Activated naive CD4-positive, alpha-beta T cell treated with anti-CD3 and anti-CD28 coated beads, Interleukin-2, amount 50 U/mL, for 24 hours (primary cell): ENCODE data around the gene ARHGAP18.

Experiments used
- H3K27ac Mint-ChIP-seq: one replicate; pipeline ENCODE4 v1.8.0; 2021; ENCODE audit warnings: mild to moderate bottlenecking, mixed read lengths
- H3K27me3 Mint-ChIP-seq: one replicate; pipeline ENCODE4 v1.8.0; 2021; ENCODE audit warnings: mixed read lengths
- H3K36me3 Mint-ChIP-seq: one replicate; pipeline ENCODE4 v1.8.0; 2021; ENCODE audit warnings: mixed read lengths
- H3K4me1 Mint-ChIP-seq: one replicate; pipeline ENCODE4 v1.8.0; 2021; ENCODE audit warnings: mixed read lengths
- H3K4me3 Mint-ChIP-seq: one replicate; pipeline ENCODE4 v1.8.0; 2021; ENCODE audit warnings: mild to moderate bottlenecking, mixed read lengths
- H3K9me3 Mint-ChIP-seq: one replicate; pipeline ENCODE4 v1.8.0; 2021; ENCODE audit warnings: mixed read lengths

Gene ARHGAP18, protein sequence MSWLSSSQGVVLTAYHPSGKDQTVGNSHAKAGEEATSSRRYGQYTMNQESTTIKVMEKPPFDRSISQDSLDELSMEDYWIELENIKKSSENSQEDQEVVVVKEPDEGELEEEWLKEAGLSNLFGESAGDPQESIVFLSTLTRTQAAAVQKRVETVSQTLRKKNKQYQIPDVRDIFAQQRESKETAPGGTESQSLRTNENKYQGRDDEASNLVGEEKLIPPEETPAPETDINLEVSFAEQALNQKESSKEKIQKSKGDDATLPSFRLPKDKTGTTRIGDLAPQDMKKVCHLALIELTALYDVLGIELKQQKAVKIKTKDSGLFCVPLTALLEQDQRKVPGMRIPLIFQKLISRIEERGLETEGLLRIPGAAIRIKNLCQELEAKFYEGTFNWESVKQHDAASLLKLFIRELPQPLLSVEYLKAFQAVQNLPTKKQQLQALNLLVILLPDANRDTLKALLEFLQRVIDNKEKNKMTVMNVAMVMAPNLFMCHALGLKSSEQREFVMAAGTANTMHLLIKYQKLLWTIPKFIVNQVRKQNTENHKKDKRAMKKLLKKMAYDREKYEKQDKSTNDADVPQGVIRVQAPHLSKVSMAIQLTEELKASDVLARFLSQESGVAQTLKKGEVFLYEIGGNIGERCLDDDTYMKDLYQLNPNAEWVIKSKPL

DNA sequence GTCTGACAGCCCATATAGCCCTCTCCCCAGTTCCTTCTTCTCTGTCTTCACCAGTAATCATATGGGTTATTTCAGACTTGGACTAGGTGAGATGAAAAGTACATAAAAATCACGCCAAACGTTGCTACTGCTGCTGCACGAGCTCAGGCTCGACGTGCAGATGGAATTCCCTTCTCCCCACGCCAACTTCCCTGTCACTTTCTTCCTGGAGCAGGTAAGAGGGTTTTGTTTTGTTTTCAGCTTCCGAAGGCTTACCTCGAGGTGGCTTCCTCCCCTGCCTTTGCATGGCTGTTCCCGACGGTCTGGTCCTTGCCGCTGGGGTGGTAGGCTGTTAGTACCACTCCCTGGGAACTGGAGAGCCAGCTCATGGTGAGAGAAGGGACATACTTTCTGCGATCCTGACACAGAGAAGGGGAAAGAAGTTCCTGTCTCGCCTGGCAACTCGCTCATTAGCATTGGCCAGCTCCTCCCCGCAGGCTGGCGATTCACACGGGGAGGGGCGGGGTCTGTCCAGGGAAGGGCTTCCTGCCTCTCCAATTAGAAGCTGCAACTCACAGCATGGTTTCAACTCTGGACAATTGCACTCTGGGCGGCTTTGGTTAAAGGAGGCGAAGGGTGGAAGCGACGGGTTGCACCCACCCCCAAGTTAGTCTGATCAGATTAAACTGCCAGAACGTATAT lies at the start of gene ARHGAP18:
Gene ARHGAP18, minus strand, starts transcription at position 409 of the 681 bp plus-strand sequence. Its CDS starts 41 bp downstream, at position 368.
- peaks cover 2% of the 10 kb centered on the region for H3K27me3 Mint-ChIP-seq
- no peaks in the 10 kb centered on the region for H3K9me3 Mint-ChIP-seq
- peaks cover 30% of the 10 kb centered on the region for H3K4me1 Mint-ChIP-seq
- H3K36me3 Mint-ChIP-seq, result no peaks in the 10 kb centered on the region
- H3K4me3 Mint-ChIP-seq, result peak within 1 kb of the TSS; percentile 98
- H3K27ac Mint-ChIP-seq, result peak within 1 kb of the TSS; percentile 90

DNA sequence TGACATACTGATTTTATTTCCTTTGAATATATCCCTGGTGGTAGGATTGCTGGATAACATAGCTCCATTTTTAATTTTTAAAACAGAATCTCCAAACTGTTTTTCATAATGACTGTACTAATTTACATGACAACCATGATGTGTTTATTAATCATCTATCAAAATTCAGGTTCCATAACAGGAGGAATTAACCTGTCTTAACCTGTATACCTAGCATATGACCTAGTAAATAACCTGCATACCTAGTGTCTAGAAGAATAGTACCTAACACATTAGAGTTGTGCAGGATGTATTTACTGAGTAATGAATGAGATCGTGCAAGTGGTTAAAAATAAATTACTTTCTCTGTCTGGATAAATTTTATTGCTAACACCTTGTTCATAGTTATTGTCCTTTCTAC lies 45.8 kb upstream of the ARHGAP18 start:
- no peaks in the 10 kb centered on the region for H3K9me3 Mint-ChIP-seq
- H3K27me3 Mint-ChIP-seq, result no peaks in the 10 kb centered on the region
- peaks cover 13% of the 10 kb centered on the region for H3K4me1 Mint-ChIP-seq
- no peak overlapping the region for H3K27ac Mint-ChIP-seq
- no peak overlapping the region for H3K4me3 Mint-ChIP-seq
- H3K36me3 Mint-ChIP-seq, result no peaks in the 10 kb centered on the region

DNA sequence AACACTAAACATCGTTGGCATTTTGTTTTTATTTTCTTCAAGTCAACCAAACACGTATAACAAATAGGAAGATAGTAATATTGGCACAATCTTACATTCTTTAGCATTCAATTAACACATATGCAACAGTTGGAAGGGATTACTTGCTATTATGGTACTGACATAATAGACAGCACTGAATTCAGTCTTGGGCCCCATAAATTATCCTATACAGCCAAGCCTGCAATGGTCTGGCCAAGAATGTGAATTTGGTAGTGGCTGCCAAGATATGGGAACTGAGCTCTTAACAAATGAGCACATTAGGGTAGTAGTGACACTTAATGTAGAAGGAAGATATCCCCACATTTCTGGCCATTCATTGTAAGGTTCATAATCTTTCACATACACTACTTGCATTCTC lies 44.8 kb upstream of the ARHGAP18 start:
- no peaks in the 10 kb centered on the region for H3K27me3 Mint-ChIP-seq
- no peaks in the 10 kb centered on the region for H3K36me3 Mint-ChIP-seq
- no peaks in the 10 kb centered on the region for H3K9me3 Mint-ChIP-seq
- peaks cover 22% of the 10 kb centered on the region for H3K4me1 Mint-ChIP-seq
- no peak overlapping the region for H3K4me3 Mint-ChIP-seq
- no peak overlapping the region for H3K27ac Mint-ChIP-seq

DNA sequence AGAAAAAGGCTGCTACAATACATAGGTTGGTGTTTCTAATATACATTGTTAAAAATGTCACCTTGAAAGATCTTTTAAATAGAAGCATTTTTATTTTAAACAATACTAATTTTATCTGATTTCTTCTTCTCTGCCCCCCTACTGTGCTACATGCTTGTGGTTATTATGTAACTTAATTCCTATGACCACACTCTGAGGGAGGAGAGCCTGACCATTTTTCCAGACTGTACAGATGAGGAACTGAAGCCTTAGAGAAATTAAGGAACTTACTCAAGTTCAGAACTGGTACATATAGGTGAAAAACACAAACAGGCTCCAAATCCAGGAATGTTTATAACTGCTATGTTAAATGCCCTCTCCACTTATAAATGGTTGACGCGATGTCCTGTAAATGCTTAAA lies 43.4 kb upstream of the ARHGAP18 start:
- Mint-ChIP-seq H3K4me3 (no peak overlapping the region), H3K9me3 (no peaks in the 10 kb centered on the region), H3K36me3 (no peaks in the 10 kb centered on the region), H3K27me3 (no peaks in the 10 kb centered on the region), H3K4me1 (peaks cover 36% of the 10 kb centered on the region), H3K27ac (no peak overlapping the region)

DNA sequence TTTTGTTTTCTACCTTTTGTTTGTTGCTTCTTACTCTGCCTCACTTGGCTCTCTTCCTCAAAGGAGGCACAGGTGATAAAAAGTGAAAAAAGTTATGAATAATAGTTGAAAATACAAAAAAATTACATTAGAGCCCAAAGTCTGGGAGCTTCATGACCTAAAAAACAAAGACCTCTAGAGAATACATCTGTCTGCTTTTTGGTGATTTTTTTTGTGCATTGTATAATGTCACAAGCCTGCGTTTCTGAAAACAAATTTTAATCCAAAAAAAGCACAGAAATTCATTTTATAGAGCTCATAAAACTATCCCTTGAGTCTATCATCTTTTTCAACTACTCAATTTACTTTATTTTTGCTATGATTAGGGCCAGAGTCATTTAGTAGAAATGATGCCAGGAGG lies 41.4 kb upstream of the ARHGAP18 start:
- no peaks in the 10 kb centered on the region for H3K9me3 Mint-ChIP-seq
- H3K4me3 Mint-ChIP-seq, result no peak overlapping the region
- H3K27me3 Mint-ChIP-seq, result no peaks in the 10 kb centered on the region
- H3K4me1 Mint-ChIP-seq, result peaks cover 54% of the 10 kb centered on the region
- peak overlapping the region; percentile 20 for H3K27ac Mint-ChIP-seq
- H3K36me3 Mint-ChIP-seq, result no peaks in the 10 kb centered on the region

DNA sequence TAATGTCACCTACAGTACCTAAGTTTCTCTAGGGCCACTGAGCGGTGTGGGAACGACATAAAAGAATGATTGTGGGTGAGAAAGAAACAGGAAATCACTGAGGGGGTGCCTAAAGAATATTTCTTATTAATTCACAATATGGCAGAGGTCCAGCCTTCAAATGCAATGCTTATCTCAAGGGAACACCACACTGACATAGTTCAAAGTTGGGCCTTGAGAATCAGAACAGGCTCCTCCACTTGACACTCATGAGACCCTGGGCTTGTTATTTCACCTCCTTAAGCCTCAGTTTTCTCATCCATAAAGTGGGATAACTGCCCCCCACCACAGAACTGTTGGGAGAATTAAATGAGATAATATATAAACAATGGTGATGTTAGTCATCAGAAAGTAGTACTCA lies 40.4 kb upstream of the ARHGAP18 start:
- no peaks in the 10 kb centered on the region for H3K27me3 Mint-ChIP-seq

DNA sequence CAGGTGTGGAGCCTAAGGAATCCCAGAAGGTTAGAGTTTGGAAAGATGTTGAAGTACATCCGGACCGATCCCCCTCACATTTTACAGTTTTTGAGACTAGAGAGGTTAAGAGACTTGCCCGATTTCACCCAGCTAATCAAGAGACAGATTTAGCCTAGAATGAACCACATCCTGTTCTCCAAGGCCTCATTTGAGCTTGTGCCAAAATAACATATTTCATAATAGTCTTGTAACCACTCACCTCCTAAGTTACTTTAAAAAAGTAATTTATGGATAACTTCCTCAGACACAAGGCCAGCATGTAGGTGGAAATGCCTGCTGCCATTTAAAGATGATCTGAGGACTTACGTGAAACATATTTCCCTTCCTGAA lies 39.8 kb upstream of the ARHGAP18 start:
- Mint-ChIP-seq H3K9me3 (no peaks in the 10 kb centered on the region), H3K4me3 (peak overlapping the region; percentile 76), H3K4me1 (peaks cover 67% of the 10 kb centered on the region), H3K27me3 (no peaks in the 10 kb centered on the region), H3K27ac (peak overlapping the region; percentile 96), H3K36me3 (no peaks in the 10 kb centered on the region)

More for the DNA sequence above, 40.4 kb upstream of the ARHGAP18 start:
- H3K27ac Mint-ChIP-seq, result peak overlapping the region; percentile 96
- peaks cover 61% of the 10 kb centered on the region for H3K4me1 Mint-ChIP-seq
- H3K4me3 Mint-ChIP-seq, result peak overlapping the region; percentile 76
- H3K36me3 Mint-ChIP-seq, result no peaks in the 10 kb centered on the region
- H3K9me3 Mint-ChIP-seq, result no peaks in the 10 kb centered on the region

DNA sequence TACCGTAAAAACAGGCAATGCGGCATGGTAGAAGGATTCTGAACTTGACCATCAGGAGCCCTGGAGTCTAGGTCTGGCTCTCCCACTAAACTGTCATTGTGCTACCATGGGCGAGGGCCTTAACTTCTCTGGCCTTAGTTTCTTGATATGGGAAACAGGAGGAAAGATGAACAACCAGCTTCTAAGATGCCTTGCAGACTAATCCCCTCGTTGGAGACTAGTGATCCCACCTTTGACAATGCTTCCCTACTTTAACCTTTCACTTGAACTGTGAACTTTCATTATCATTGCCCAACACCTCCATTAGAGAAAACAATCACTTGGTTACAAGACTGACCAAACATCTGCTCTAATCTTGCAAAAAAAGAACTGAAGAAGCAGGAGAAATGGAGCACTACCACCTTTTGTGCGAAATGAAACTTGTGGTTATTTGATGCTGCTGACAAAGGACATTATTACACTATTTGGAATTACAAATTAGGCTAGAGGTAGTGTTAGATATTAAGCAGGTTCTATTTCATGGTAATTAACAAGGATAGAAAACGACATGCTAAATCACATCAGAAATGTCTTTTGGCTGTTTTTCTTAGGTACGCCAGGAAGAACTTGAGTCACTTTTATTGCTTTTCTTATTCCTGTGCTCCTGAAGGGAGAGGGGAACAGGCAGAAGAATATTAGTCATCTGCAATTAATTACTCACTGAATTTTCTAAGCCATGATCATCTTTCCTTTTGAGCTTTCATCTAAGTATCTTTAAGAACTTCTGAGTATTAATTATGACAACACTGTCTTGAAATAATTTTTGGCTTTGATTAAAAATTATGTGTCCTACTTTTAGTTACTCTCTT lies 39.1 kb upstream of the ARHGAP18 start:
- Mint-ChIP-seq H3K27ac (peak overlapping the region; percentile 96), H3K27me3 (no peaks in the 10 kb centered on the region)

DNA sequence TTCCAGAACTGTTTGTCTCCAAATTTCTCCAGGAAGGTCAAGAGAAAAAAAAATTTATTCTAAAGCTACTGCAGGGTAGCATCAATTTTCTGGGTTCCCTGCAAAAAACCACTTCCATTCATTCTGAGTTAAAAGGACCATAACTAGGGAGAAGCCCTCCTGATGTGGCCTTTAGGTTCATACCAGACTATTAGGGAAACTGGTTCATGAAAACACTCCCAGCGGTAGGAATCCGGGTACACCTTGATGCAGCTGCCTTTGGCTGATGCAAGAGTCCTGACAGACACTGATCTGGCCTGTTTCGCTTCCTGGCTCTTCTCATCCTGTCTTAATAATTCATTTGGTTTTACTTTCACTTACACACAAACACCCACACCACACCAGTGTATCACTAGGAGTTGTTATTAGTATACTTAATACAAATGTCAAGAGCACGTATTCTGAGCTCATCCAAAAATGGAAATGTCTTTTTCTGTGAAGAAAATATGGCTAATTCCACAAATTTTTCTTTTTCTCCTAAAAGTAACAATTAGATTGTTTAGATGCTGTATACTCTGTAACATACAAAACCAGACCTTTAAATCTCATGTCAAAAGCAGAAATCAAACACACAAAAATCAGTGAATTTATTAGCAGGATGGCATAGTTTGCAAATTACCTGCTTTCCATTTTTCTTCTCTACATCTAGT lies 38.4 kb upstream of the ARHGAP18 start:
- H3K4me3 Mint-ChIP-seq, result peak overlapping the region; percentile 76
- H3K27ac Mint-ChIP-seq, result peak overlapping the region; percentile 96
- H3K36me3 Mint-ChIP-seq, result no peaks in the 10 kb centered on the region

More for the DNA sequence above, 39.1 kb upstream of the ARHGAP18 start:
- no peaks in the 10 kb centered on the region for H3K36me3 Mint-ChIP-seq
- no peaks in the 10 kb centered on the region for H3K9me3 Mint-ChIP-seq
- peak overlapping the region; percentile 76 for H3K4me3 Mint-ChIP-seq
- H3K4me1 Mint-ChIP-seq, result peaks cover 73% of the 10 kb centered on the region

DNA sequence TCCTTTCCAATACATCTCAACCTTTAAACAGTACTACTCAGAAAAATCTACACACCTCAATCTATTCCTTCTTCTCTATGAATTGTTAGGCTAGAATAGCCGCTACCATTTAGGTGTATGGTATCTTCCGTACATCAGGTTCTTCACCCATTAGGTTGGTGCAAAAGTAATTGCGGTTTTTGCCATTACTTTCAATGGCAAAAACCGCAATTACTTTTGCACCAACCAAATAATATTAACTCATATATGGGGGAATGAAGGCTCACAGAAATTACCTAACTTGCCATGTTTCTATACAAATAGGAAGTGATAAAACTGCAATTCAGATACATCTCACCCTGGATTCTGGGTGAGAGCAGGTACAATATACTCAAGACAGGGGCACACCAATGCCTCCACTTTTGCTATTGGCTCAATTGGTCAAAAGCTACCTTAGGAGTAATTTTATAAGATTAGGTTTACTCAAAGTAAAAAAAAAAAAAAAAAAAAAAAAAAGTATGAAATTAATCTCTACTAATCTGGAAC lies 37.7 kb upstream of the ARHGAP18 start:
- Mint-ChIP-seq H3K4me3 (peak overlapping the region; percentile 76), H3K27ac (peak overlapping the region; percentile 96), H3K4me1 (peaks cover 86% of the 10 kb centered on the region), H3K36me3 (no peaks in the 10 kb centered on the region), H3K27me3 (no peaks in the 10 kb centered on the region), H3K9me3 (no peaks in the 10 kb centered on the region)

More for the DNA sequence above, 38.4 kb upstream of the ARHGAP18 start:
- Mint-ChIP-seq H3K9me3 (no peaks in the 10 kb centered on the region), H3K27me3 (no peaks in the 10 kb centered on the region), H3K4me1 (peaks cover 81% of the 10 kb centered on the region)

DNA sequence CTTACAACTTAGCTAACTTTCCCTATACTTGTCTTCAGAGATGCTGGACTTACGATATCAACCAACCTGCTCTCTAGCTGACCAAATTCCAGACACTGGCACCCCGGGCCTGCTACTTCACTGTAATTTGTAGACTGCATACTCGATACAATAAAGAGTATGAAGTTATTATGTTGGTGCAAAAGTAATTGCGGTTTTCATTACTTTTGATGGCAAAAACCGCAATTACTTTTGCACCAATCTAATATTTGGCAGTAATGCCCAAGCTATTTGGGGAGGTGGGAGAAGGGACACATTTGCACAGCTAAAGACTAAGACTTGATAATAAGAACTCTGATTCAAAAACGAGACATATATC lies 34.9 kb upstream of the ARHGAP18 start:
- H3K4me3 Mint-ChIP-seq, result no peak overlapping the region
- peaks cover 75% of the 10 kb centered on the region for H3K4me1 Mint-ChIP-seq
- H3K9me3 Mint-ChIP-seq, result no peaks in the 10 kb centered on the region
- no peaks in the 10 kb centered on the region for H3K27me3 Mint-ChIP-seq
- H3K36me3 Mint-ChIP-seq, result no peaks in the 10 kb centered on the region
- H3K27ac Mint-ChIP-seq, result peak overlapping the region; percentile 63

DNA sequence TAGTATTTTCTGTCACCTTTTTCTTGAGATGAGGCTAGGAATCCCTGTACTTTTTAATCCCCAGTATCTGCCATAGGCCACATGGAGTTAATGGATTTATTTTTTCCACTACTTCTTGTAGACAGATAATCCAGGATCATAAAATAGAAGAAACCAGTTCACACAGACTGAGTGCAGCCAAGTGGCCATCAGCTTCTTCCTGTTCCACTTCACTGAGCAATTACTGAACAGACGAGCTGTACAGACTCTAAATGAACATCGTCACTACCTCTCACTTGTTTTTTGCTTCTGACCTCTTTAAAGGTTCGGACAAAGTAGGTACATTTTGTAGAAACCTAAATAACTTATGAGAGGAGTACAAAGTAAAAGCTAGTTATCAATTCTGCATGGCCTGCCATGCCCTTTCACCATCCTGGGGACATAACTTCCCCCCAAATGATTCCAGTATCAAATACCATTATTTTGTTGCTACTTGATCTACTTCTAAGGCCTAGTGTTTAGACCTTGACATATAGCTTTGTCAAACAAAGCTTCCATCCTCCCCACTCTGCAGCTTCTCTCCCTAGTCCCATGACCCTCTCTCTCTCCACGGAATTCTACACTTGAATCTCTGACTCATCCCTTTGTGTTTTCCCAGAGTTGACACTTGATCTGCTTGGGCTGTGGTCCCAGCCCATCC lies 34.4 kb upstream of the ARHGAP18 start:
- no peak overlapping the region for H3K4me3 Mint-ChIP-seq
- no peaks in the 10 kb centered on the region for H3K36me3 Mint-ChIP-seq
- peaks cover 70% of the 10 kb centered on the region for H3K4me1 Mint-ChIP-seq
- no peaks in the 10 kb centered on the region for H3K27me3 Mint-ChIP-seq
- no peaks in the 10 kb centered on the region for H3K9me3 Mint-ChIP-seq
- H3K27ac Mint-ChIP-seq, result peak overlapping the region; percentile 63

DNA sequence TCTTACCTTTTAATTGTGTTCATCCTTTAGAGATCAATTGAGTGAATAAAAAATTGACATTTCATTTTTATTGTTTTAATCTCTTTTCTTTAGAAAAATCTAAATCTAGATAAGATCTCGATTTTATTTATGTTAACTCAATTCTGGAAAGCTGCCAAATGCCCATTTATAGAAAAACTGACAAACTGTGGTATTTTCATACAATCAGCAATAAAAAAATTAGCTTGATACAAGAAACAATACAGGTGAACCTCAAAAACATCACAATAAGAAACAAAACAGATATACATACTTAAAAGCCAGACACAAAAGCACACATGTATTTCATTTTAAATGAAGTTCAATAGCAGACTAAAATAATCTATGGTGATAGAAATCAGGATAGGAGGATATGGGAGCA lies 30.0 kb upstream of the ARHGAP18 start:
- peak overlapping the region; percentile 85 for H3K27ac Mint-ChIP-seq
- H3K4me1 Mint-ChIP-seq, result peaks cover 37% of the 10 kb centered on the region
- H3K36me3 Mint-ChIP-seq, result no peaks in the 10 kb centered on the region
- H3K27me3 Mint-ChIP-seq, result no peaks in the 10 kb centered on the region
- no peaks in the 10 kb centered on the region for H3K9me3 Mint-ChIP-seq
- no peak overlapping the region for H3K4me3 Mint-ChIP-seq

DNA sequence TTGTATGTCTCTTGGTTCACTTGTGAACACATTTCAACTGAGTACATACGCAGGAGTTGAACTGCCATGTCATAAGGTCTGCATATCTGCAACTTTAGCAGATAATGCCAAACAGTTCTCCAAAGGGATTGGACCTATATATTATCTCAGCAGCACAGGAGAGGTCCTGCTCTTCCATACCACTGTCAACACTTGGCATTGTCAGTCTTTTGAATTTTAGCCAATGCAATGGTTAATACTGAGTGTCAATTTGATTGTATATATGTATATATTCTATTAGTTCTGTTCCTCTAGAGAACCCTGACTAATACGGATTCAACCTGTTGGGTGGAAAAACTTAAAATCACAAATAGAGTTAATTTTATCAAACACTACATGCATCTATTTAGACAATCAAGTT lies 26.1 kb upstream of the ARHGAP18 start:
- Mint-ChIP-seq H3K27me3 (no peaks in the 10 kb centered on the region), H3K27ac (no peak overlapping the region)

More for the DNA sequence above, 26.1 kb upstream of the ARHGAP18 start:
- no peak overlapping the region for H3K4me3 Mint-ChIP-seq
- no peaks in the 10 kb centered on the region for H3K9me3 Mint-ChIP-seq
- H3K36me3 Mint-ChIP-seq, result no peaks in the 10 kb centered on the region
- peaks cover 8% of the 10 kb centered on the region for H3K4me1 Mint-ChIP-seq
